ENCODE results near the gene PIK3CB.

- TF ChIP-seq SIN3A (IDR thresholded peaks at IDR 0.05; ENCODE audit: borderline replicate concordance, low read depth, low read length) (no peak), CTCF (IDR thresholded peaks at IDR 0.05) (no peak), JUND (IDR thresholded peaks at IDR 0.05) (no peak), GABPA (IDR thresholded peaks at IDR 0.05; ENCODE audit: low read depth) (no peak), RAD21 (IDR thresholded peaks at IDR 0.05; ENCODE audit: low read length) (no peak)
These were observed 65.8 kb downstream of the PIK3CB start for GRCh38 chr3:138768946-138769345.
